22Rv1 (cell line): ENCODE data around the gene EIF2S1.

Experiments used
- ZFX ChIP-seq: fragments of 450-650 bp; IDR thresholded peaks from 2 replicates; pipeline ENCODE4 v1.6.1; 2017; ENCODE audit warnings: antibody characterized with exemption, borderline replicate concordance
- TF ChIP-seq, protein P1 (sequence below): fragments of 450-650 bp; IDR thresholded peaks from 2 replicates; pipeline ENCODE4 v1.5.1; 2017; ENCODE audit warnings: mild to moderate bottlenecking

DNA sequence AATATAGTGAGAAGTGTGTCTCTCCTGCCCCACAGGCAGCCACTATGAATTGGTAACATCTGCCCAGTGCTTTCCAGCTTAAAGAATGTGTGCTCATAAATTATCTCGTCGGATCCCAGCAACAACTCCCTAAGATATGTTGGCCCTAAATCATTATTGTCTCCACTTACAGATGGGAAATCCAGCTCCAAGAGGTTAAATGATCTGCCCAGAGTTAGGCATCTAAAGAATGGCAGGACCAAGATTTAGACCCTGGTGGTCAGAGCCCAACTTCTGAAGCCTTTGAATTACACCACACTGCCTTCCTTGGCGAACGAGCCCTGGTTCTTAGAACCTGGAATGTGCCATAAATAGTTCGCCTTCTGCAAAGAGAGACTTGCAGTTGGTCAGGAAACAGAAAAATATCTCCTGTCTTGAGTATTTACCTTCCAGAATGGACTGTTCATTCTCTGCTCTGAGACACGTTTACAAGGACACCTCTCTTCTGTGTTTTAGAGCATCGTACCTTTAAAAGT is 72.0 kb downstream of the EIF2S1 start:
- TF ChIP-seq, protein P1, sequence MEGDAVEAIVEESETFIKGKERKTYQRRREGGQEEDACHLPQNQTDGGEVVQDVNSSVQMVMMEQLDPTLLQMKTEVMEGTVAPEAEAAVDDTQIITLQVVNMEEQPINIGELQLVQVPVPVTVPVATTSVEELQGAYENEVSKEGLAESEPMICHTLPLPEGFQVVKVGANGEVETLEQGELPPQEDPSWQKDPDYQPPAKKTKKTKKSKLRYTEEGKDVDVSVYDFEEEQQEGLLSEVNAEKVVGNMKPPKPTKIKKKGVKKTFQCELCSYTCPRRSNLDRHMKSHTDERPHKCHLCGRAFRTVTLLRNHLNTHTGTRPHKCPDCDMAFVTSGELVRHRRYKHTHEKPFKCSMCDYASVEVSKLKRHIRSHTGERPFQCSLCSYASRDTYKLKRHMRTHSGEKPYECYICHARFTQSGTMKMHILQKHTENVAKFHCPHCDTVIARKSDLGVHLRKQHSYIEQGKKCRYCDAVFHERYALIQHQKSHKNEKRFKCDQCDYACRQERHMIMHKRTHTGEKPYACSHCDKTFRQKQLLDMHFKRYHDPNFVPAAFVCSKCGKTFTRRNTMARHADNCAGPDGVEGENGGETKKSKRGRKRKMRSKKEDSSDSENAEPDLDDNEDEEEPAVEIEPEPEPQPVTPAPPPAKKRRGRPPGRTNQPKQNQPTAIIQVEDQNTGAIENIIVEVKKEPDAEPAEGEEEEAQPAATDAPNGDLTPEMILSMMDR = no peak
- TF ChIP-seq ZFX = no peak
